ENCODE results near the gene STAU1.
"Not testable (repeated sequence)": the region's sequence is repeated elsewhere in the genome, so short reads cannot be mapped to it uniquely, and the experiment has no call there.

STAU1 gene

GRCh38 chr20:49096203-49096730, 91.9 kb downstream of the STAU1 start:
- Mint-ChIP-seq H3K36me3 (peaks cover 22% of the 10 kb centered on the region), H3K27ac (no peak overlapping the region)

GRCh38 chr20:49091762-49092161, 96.4 kb downstream of the STAU1 start:
- no peaks in the 10 kb centered on the region for H3K9me3 Mint-ChIP-seq
- no peak overlapping the region for H3K4me3 Mint-ChIP-seq
- H3K4me1 Mint-ChIP-seq = no peaks in the 10 kb centered on the region
- H3K27me3 Mint-ChIP-seq = no peaks in the 10 kb centered on the region
- H3K36me3 Mint-ChIP-seq = peaks cover 16% of the 10 kb centered on the region
- no peak overlapping the region for H3K27ac Mint-ChIP-seq

More at GRCh38 chr20:49096203-49096730, 91.9 kb downstream of the STAU1 start:
- peaks cover 12% of the 10 kb centered on the region for H3K4me1 Mint-ChIP-seq
- no peaks in the 10 kb centered on the region for H3K9me3 Mint-ChIP-seq
- no peak overlapping the region for H3K4me3 Mint-ChIP-seq
- H3K27me3 Mint-ChIP-seq = no peaks in the 10 kb centered on the region

GRCh38 chr20:49091104-49091503, 97.0 kb downstream of the STAU1 start:
- Mint-ChIP-seq H3K4me1 (no peaks in the 10 kb centered on the region), H3K27me3 (no peaks in the 10 kb centered on the region), H3K4me3 (no peak overlapping the region), H3K9me3 (no peaks in the 10 kb centered on the region), H3K27ac (no peak overlapping the region), H3K36me3 (peaks cover 13% of the 10 kb centered on the region)

- not testable (repeated sequence) for H3K9me3 Mint-ChIP-seq, H3K27me3 Mint-ChIP-seq, H3K27ac Mint-ChIP-seq, H3K36me3 Mint-ChIP-seq, H3K4me3 Mint-ChIP-seq, H3K4me1 Mint-ChIP-seq
These were observed 105.8 kb downstream of the STAU1 start for GRCh38 chr20:49082295-49082694.

GRCh38 chr20:49078310-49078709, 109.8 kb downstream of the STAU1 start:
- no peaks in the 10 kb centered on the region for H3K9me3 Mint-ChIP-seq
- H3K27me3 Mint-ChIP-seq = no peaks in the 10 kb centered on the region
- H3K4me3 Mint-ChIP-seq = no peak overlapping the region
- H3K27ac Mint-ChIP-seq = no peak overlapping the region
- peaks cover 5% of the 10 kb centered on the region for H3K4me1 Mint-ChIP-seq
- H3K36me3 Mint-ChIP-seq = peaks cover 11% of the 10 kb centered on the region

- Mint-ChIP-seq H3K27ac (peak overlapping the region; percentile 12), H3K9me3 (no peaks in the 10 kb centered on the region), H3K27me3 (no peaks in the 10 kb centered on the region), H3K4me3 (no peak overlapping the region), H3K4me1 (peaks cover 8% of the 10 kb centered on the region), H3K36me3 (peaks cover 10% of the 10 kb centered on the region)
These were observed 113.6 kb downstream of the STAU1 start for GRCh38 chr20:49074521-49074920.
